A673 (cell line): Measurements from ENCODE around the gene TMEM30B.

Experiments
- EZH2 ChIP-seq: fragments of 200-600 bp; sonication (generic); IDR thresholded peaks from 2 replicates; pipeline ENCODE4 v1.6.1; 2017; ENCODE audit warnings: borderline replicate concordance, low read depth, mild to moderate bottlenecking, mixed read lengths, antibody characterized with exemption, low read length; ENCODE audit not compliant: poor library complexity, severe bottlenecking
- TF ChIP-seq, protein P1 (sequence below): fragments of 300-800, 200-600 bp; sonication (generic); conservative IDR thresholded peaks from 2 replicates; pipeline ENCODE4 v1.5.1; 2017; ENCODE audit warnings: low read depth, mild to moderate bottlenecking, antibody characterized with exemption, low read length, moderate library complexity, mixed read lengths

DNA sequence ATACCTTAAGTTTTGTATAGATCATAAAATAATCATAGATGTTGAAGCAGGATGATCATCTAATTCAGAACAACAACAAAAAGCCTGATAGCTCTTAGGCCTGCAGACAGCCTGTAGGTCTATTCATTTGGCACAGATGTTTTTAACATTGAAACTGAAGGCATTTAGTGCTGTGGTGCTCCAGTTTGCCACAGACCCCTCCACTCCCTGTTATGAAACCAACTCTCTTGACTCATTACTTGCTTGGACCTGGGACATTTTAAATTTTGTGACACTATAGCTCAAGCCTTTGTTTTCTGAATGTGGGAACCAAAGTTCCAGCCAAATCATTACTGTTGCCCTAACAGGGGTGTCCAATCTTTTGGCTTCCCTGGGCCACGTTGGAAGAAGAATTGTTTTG lies 49.4 kb upstream of the TMEM30B start:
- TF ChIP-seq, protein P1, sequence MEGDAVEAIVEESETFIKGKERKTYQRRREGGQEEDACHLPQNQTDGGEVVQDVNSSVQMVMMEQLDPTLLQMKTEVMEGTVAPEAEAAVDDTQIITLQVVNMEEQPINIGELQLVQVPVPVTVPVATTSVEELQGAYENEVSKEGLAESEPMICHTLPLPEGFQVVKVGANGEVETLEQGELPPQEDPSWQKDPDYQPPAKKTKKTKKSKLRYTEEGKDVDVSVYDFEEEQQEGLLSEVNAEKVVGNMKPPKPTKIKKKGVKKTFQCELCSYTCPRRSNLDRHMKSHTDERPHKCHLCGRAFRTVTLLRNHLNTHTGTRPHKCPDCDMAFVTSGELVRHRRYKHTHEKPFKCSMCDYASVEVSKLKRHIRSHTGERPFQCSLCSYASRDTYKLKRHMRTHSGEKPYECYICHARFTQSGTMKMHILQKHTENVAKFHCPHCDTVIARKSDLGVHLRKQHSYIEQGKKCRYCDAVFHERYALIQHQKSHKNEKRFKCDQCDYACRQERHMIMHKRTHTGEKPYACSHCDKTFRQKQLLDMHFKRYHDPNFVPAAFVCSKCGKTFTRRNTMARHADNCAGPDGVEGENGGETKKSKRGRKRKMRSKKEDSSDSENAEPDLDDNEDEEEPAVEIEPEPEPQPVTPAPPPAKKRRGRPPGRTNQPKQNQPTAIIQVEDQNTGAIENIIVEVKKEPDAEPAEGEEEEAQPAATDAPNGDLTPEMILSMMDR = no peak
- TF ChIP-seq EZH2 = no peak
